Right atrium auricular region (tissue), 2 donors: ENCODE measurements around the gene FIBIN. TPM values are rescaled to one million over a fixed set of nuclear protein-coding genes. Genes with fewer than 3 reads are reported as not detected.
"Not testable (repeated sequence)": the region's sequence is repeated elsewhere in the genome, so short reads cannot be mapped to it uniquely, and the experiment has no call there.

Source experiments
- DNase-seq: peaks from one replicate; pipeline ENCODE4 v3.0.0-alpha.2; 2019; ENCODE audit warnings: low spot score
- H3K27ac ChIP-seq, 2 donors: fragments of 200-600 bp; sonication (generic); 1 replicate in 1 of 2; 2 replicates in 1 of 2; pipeline ENCODE4 v1.5.1; 2016 to 2019
- H3K27me3 ChIP-seq, 2 donors: fragments of 200-600 bp; sonication (generic); one replicate each; pipeline versions ENCODE4 v1.5.1 to v1.6.0; 2017 to 2019
- H3K36me3 ChIP-seq: fragments of 200-600 bp; sonication (generic); one replicate; pipeline ENCODE4 v1.5.1; 2016
- H3K4me1 ChIP-seq, 2 donors: fragments of 200-600 bp; sonication (generic); one replicate each; pipeline versions ENCODE4 v1.5.1 to v1.6.0; 2017 to 2019
- H3K4me3 ChIP-seq, 2 donors: fragments of 200-600 bp; sonication (generic); 1 replicate in 1 of 2; 2 replicates in 1 of 2; pipeline ENCODE4 v1.5.1; 2017 to 2019; ENCODE audit warnings: mild to moderate bottlenecking in 1 of 2, moderate library complexity in 1 of 2
- H3K9me3 ChIP-seq, 2 donors: fragments of 200-600 bp; sonication (generic); one replicate each; pipeline ENCODE4 v1.5.1; 2019
- total RNA-seq, 2 donors: library from RNA; depleted of rRNA; stranded (reverse); fragments of >200 nt; gene quantifications; one replicate each; pipeline ENCODE4 v1.1.0, GENCODE V29; 2016
- TF ChIP-seq, protein P1 (sequence below), 2 donors: fragments of 200-600 bp; sonication (generic); IDR thresholded peaks; one replicate each; pipeline ENCODE4 v1.5.1; 2019; ENCODE audit warnings: antibody characterized with exemption in 2 of 2

FIBIN gene
- total RNA-seq, 2 donors from 2014 or later = 13.9 to 25.5 TPM

DNA sequence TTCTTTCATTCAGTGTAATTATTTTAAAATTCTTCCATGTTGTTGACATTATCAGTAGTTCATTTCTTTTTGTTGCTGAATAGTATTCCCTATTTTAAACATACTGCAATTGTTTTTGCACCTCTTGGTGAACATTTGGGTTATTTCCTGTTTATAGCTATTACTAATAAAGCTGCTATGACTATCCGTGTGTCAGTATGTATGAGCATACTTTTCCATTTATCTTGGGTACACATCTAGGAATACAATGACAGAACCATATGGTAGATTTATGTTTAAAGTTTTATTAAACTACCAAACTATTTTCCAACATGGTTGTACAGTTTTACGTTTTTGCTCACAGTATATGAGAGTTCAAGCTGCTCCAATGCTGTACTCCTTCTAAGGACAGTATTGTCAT is 22.0 kb upstream of the FIBIN start:
- Histone ChIP-seq H3K4me1 (no peaks in the 10 kb centered on the region), H3K9me3 (no peaks in the 10 kb centered on the region), H3K4me3 (no peak overlapping the region), H3K36me3 (no peaks in the 10 kb centered on the region), H3K27ac (no peak overlapping the region), H3K27me3 (no peaks in the 10 kb centered on the region)
- DNase-seq = no peak
- TF ChIP-seq, protein P1, sequence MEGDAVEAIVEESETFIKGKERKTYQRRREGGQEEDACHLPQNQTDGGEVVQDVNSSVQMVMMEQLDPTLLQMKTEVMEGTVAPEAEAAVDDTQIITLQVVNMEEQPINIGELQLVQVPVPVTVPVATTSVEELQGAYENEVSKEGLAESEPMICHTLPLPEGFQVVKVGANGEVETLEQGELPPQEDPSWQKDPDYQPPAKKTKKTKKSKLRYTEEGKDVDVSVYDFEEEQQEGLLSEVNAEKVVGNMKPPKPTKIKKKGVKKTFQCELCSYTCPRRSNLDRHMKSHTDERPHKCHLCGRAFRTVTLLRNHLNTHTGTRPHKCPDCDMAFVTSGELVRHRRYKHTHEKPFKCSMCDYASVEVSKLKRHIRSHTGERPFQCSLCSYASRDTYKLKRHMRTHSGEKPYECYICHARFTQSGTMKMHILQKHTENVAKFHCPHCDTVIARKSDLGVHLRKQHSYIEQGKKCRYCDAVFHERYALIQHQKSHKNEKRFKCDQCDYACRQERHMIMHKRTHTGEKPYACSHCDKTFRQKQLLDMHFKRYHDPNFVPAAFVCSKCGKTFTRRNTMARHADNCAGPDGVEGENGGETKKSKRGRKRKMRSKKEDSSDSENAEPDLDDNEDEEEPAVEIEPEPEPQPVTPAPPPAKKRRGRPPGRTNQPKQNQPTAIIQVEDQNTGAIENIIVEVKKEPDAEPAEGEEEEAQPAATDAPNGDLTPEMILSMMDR (IDR thresholded peaks at IDR 0.05) = no peak

DNA sequence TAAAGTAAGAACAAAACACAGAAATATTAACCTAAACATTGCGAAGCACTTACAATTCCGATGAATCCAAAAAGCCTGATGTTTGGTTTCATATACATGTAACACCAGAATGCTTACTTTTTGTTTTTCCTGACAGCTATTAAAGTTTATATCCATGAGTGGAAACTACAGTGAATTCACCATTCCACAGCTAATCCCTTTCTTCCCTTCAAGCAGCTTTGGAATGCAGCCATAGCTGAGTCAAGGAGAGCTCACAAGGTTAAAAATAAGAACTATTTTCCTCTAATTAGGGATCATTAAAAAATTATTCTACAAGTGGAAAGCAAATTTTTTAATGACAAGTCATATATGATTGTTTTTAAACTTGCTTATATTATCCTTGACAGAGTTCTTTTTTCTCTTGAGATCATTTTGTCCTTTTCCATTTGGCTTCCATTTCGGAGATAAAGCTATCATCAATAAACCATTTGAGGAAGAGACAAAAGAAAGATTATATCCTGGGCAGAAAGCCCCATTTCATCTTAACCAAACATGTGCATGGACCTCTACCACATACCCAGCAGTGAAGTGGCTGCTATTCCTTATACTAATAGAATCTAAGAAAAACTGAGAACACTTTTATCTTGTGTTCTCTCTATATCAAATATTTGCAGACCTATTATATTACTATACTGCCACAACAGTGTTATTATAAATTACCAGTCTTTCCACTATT is 19.7 kb upstream of the FIBIN start:
- Histone ChIP-seq H3K27ac (no peak overlapping the region), H3K4me1 (no peaks in the 10 kb centered on the region), H3K4me3 (no peak overlapping the region), H3K27me3 (no peaks in the 10 kb centered on the region), H3K9me3 (peaks cover 0 to 5% of the 10 kb centered on the region in 2 donors), H3K36me3 (no peaks in the 10 kb centered on the region)
- TF ChIP-seq, protein P1 (IDR thresholded peaks at IDR 0.05) = no peak
- DNase-seq = no peak

DNA sequence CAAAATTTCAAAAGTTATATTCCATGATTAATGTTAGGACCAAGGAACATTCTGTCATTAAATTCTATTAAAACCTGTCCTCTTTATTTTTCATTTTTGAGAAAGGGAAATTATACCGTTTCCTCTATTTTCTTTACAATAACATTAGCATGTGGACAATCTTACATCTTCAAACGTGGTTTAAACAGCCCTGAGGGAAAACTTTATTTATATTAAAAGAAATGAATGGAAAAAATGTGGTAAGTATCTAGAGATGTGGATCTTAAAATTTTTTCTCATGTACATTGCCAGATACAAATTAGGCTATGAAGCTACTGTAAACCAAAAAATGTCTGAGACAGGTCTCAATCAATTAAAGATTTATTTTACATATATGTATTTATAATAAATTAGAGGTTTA is 18.9 kb upstream of the FIBIN start:
- TF ChIP-seq, protein P1 (IDR thresholded peaks at IDR 0.05) = no peak
- DNase-seq = no peak
- Histone ChIP-seq H3K4me1 (no peaks in the 10 kb centered on the region), H3K9me3 (peaks cover 0 to 11% of the 10 kb centered on the region in 2 donors), H3K36me3 (no peaks in the 10 kb centered on the region), H3K27me3 (no peaks in the 10 kb centered on the region), H3K27ac (no peak overlapping the region), H3K4me3 (no peak overlapping the region)

- Histone ChIP-seq H3K27me3 (no peaks in the 10 kb centered on the region), H3K36me3 (no peaks in the 10 kb centered on the region), H3K9me3 (peaks cover 0 to 18% of the 10 kb centered on the region in 2 donors), H3K4me3 (no peak overlapping the region), H3K27ac (no peak overlapping the region), H3K4me1 (no peaks in the 10 kb centered on the region)
- no peak for DNase-seq
- TF ChIP-seq, protein P1 (IDR thresholded peaks at IDR 0.05) = no peak
These were observed 17.5 kb upstream of the FIBIN start for GRCh38 chr11:26976389-26976788.

DNA sequence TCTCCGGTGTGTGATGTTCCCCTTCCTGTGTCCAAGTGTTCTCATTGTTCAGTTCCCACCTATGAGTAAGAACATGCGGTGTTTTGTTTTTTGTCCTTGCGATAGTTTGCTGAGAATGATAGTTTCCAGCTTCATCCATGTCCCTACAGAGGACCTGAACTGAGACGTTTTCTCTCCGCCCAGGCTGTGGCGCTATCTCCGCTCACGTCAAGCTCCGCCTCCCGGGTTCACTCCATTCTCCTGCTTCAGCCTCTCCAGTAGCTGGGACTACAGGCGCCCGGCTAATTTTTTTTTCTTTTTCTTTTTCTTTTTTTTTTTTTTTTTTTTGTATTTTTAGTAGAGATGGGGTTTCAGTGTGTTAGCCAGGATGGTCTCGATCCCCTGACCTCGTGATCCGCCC is 16.7 kb upstream of the FIBIN start:
- not testable (repeated sequence) for DNase-seq, H3K36me3 ChIP-seq, H3K4me1 ChIP-seq, H3K4me3 ChIP-seq, H3K27ac ChIP-seq, H3K27me3 ChIP-seq
- H3K9me3 ChIP-seq = peaks cover 0 to 22% of the 10 kb centered on the region in 2 donors

- Histone ChIP-seq H3K4me1 (no peaks in the 10 kb centered on the region), H3K36me3 (no peaks in the 10 kb centered on the region), H3K9me3 (peaks cover 0 to 33% of the 10 kb centered on the region in 2 donors), H3K27me3 (no peaks in the 10 kb centered on the region), H3K4me3 (no peak overlapping the region), H3K27ac (no peak overlapping the region)
- no peak for DNase-seq
- TF ChIP-seq, protein P1 (IDR thresholded peaks at IDR 0.05) = no peak
These were observed 10.3 kb upstream of the FIBIN start for GRCh38 chr11:26983645-26984044.
